C4-2B (cell line): ENCODE data around the gene KIF2B.
"Not testable (repeated sequence)": the region's sequence is repeated elsewhere in the genome, so short reads cannot be mapped to it uniquely, and the experiment has no call there.

Experiments used
- H3K27ac ChIP-seq: fragments of 450-650 bp; 2 replicates; pipeline ENCODE4 v1.5.1; 2017
- ZFX ChIP-seq: fragments of 450-650 bp; IDR thresholded peaks from 2 replicates; pipeline ENCODE4 v1.6.1; 2017
- TF ChIP-seq, protein P1 (sequence below): fragments of 450-650 bp; conservative IDR thresholded peaks from 2 replicates; pipeline ENCODE4 v1.5.1; 2017; ENCODE audit warnings: mild to moderate bottlenecking

The KIF2B gene

DNA sequence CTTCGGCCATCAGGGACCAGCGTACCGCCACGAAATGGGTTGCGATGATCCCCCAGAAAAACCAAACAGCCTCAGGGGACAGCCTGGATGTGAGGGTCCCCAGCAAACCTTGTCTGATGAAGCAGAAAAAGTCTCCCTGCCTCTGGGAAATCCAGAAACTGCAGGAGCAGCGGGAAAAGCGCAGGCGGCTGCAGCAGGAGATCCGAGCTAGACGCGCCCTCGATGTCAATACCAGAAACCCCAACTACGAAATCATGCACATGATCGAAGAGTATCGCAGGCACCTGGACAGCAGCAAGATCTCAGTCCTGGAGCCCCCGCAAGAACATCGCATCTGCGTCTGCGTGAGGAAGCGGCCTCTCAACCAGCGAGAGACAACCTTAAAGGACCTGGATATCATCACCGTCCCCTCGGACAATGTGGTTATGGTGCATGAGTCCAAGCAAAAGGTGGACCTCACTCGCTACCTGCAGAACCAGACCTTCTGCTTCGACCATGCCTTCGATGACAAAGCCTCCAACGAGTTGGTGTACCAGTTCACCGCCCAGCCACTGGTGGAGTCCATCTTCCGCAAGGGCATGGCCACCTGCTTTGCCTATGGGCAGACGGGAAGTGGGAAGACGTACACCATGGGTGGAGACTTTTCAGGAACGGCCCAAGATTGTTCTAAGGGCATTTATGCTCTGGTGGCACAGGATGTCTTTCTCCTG lies 769 bp downstream of the KIF2B start:
- TF ChIP-seq, protein P1, sequence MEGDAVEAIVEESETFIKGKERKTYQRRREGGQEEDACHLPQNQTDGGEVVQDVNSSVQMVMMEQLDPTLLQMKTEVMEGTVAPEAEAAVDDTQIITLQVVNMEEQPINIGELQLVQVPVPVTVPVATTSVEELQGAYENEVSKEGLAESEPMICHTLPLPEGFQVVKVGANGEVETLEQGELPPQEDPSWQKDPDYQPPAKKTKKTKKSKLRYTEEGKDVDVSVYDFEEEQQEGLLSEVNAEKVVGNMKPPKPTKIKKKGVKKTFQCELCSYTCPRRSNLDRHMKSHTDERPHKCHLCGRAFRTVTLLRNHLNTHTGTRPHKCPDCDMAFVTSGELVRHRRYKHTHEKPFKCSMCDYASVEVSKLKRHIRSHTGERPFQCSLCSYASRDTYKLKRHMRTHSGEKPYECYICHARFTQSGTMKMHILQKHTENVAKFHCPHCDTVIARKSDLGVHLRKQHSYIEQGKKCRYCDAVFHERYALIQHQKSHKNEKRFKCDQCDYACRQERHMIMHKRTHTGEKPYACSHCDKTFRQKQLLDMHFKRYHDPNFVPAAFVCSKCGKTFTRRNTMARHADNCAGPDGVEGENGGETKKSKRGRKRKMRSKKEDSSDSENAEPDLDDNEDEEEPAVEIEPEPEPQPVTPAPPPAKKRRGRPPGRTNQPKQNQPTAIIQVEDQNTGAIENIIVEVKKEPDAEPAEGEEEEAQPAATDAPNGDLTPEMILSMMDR: no peak
- TF ChIP-seq ZFX: no peak
- H3K27ac ChIP-seq: no peak overlapping the region

DNA sequence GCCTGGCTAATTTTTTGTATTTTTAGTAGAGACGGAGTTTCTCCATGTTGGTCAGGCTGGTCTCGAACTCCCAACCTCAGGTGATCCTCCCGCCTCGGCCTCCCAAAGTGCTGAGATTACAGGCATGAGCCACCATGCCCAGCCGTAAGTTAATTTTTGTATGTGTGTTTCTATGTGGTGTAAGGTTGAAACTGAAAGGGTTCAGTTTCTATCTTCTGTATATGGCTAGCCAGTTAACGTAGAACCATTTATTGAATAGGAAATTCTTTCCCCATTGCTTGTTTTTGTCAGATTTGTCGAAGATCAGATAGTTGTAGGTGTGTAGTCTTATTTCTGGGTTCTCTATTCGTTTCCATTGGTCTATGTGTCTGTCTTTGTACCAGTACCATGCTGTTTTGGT lies 12.0 kb downstream of the KIF2B start:
- not testable (repeated sequence) for H3K27ac ChIP-seq

DNA sequence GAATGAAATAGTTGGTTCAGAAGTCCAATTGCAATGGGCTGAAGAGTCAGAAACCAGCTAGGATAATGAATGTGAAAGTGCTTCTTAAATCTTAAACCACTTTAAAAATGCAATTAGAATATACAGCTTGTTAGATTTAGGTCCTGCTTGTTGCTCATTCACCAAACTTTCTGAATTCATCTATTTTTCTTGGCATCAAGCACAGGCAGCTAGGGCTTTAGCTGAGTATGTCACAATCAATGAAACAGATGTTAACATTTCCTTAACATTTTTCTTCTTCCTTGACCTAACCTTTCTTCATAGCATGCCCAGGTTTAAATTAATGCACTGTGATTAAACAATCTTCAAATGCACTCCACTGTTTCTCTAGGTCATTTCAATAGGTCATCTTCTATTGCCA lies 14.4 kb downstream of the KIF2B start:
- TF ChIP-seq, protein P1: no peak
- no peak overlapping the region for H3K27ac ChIP-seq

DNA sequence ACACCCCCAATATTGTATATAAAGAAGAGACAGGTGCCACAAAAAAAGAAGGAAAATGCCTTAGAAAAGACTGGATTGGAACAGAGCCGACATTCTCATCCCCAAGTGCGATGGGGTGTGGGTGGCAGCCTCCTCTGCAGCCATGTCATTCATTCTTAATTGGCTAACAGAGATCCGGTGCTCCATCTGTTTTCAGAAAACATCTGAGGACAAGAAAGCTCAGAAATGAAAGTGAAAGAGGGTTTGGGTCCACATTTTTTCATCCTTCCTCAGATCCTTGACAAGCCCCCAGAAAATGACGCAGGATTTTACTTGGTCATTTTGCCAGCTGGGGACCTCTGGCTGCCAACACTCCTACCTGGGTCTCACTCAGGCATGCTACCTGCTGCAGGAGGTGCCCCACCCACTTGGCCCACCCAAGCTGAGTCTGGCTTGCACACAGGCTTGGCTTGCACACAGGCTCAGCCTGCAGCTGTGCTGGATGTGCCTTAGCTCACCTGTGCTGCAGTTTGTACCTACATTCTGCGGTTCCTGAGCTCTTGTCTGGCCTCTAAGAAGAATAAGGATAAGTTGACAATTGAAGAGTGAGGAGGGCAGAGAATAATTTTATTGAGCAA lies 21.9 kb downstream of the KIF2B start:
- TF ChIP-seq ZFX: no peak
- TF ChIP-seq, protein P1: no peak
- no peak overlapping the region for H3K27ac ChIP-seq

DNA sequence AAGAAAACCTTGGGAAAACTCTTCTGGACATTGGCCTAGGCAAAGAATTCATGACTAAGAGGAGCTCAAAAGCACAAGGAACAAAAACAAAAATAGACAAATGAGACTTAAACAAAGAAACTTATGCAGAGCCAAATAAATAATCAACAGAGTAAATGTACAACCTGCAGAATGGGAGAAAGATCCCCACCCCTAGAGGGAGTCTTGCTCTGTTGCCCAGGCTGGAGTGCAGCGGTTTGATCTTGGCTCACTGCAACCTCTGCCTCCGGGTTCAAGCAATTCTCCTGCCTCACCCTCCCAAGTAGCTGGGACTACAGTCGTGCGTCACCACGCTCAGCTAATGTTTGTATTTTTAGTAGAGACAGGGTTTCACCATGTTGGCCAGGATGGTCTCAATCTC lies 48.4 kb downstream of the KIF2B start:
- TF ChIP-seq, protein P1: peak; percentile 29
- not testable (repeated sequence) for H3K27ac ChIP-seq
